ENCODE measurements around the gene MEF2A.

Gene MEF2A

GRCh38 chr15:99762288-99762687 is 196.5 kb downstream of the MEF2A start:
- no peak for TF ChIP-seq EZH2 (optimal IDR thresholded peaks at IDR 0.05; ENCODE audit: low read depth, low read length)
- TF ChIP-seq EZH2phosphoT487 (IDR thresholded peaks at IDR 0.05; ENCODE audit: low read length): no peak
- TF ChIP-seq, protein P1, sequence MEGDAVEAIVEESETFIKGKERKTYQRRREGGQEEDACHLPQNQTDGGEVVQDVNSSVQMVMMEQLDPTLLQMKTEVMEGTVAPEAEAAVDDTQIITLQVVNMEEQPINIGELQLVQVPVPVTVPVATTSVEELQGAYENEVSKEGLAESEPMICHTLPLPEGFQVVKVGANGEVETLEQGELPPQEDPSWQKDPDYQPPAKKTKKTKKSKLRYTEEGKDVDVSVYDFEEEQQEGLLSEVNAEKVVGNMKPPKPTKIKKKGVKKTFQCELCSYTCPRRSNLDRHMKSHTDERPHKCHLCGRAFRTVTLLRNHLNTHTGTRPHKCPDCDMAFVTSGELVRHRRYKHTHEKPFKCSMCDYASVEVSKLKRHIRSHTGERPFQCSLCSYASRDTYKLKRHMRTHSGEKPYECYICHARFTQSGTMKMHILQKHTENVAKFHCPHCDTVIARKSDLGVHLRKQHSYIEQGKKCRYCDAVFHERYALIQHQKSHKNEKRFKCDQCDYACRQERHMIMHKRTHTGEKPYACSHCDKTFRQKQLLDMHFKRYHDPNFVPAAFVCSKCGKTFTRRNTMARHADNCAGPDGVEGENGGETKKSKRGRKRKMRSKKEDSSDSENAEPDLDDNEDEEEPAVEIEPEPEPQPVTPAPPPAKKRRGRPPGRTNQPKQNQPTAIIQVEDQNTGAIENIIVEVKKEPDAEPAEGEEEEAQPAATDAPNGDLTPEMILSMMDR (IDR thresholded peaks at IDR 0.05; ENCODE audit: low read length): no peak
- Histone ChIP-seq H3K4me3 (ENCODE audit: low read length) (no peak overlapping the region), H4K20me1 (ENCODE audit: insufficient read depth, low read length) (no peaks in the 10 kb centered on the region), H2AFZ (ENCODE audit: low read length) (no peak overlapping the region), H3K9ac (ENCODE audit: low read length) (no peak overlapping the region), H3K27me3 (replicated peaks; ENCODE audit: insufficient read depth, low read length) (no peaks in the 10 kb centered on the region), H3K27ac (ENCODE audit: low read length) (no peak overlapping the region), H3K36me3 (replicated peaks; ENCODE audit: insufficient read depth, low read length) (no peaks in the 10 kb centered on the region), H3K79me2 (ENCODE audit: low read length) (no peaks in the 10 kb centered on the region), H3K9me2 (replicated peaks; ENCODE audit: insufficient read depth, low read length) (no peaks in the 10 kb centered on the region), H3K9me3 (replicated peaks; ENCODE audit: insufficient read depth, low read length) (no peaks in the 10 kb centered on the region), H3K4me2 (ENCODE audit: low read depth, low read length) (no peak overlapping the region), H3F3A (ENCODE audit: insufficient read depth, low read length) (no peaks in the 10 kb centered on the region), H3K4me1 (ENCODE audit: low read length) (no peaks in the 10 kb centered on the region)
- no peak for DNase-seq

DNA sequence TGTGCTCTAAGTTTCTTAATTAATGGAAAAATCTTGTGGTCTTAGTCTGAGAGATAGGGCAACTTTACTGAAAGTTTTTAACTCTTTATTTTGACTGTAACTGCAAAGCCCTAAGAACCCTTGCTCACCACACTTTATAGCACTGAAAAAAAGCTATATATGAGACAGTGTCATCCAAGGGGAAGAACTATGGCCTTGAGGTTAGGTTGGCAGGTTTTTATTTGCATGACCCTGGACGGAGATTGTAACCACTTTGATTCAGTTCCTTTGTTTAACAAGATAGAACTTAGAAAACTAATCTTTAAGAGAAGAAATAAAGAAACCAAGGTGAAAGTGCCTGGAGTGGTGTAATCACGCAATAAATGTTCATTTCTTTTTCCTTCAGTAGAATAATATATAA is 198.0 kb downstream of the MEF2A start:
- H3K9me3 ChIP-seq (replicated peaks; ENCODE audit: insufficient read depth, low read length): no peaks in the 10 kb centered on the region
- H3F3A ChIP-seq (ENCODE audit: insufficient read depth, low read length): no peaks in the 10 kb centered on the region
- H3K9ac ChIP-seq (ENCODE audit: low read length): no peak overlapping the region
- no peaks in the 10 kb centered on the region for H3K9me2 ChIP-seq (replicated peaks; ENCODE audit: insufficient read depth, low read length)
- H3K27ac ChIP-seq (ENCODE audit: low read length): no peak overlapping the region
- no peak overlapping the region for H2AFZ ChIP-seq (ENCODE audit: low read length)
- H3K79me2 ChIP-seq (ENCODE audit: low read length): no peaks in the 10 kb centered on the region
- no peaks in the 10 kb centered on the region for H3K27me3 ChIP-seq (replicated peaks; ENCODE audit: insufficient read depth, low read length)
- no peak overlapping the region for H3K4me2 ChIP-seq (ENCODE audit: low read depth, low read length)
- TF ChIP-seq, protein P1 (IDR thresholded peaks at IDR 0.05; ENCODE audit: low read length): no peak
- no peak for TF ChIP-seq EZH2phosphoT487 (IDR thresholded peaks at IDR 0.05; ENCODE audit: low read length)
- no peak for TF ChIP-seq EZH2 (optimal IDR thresholded peaks at IDR 0.05; ENCODE audit: low read depth, low read length)
- DNase-seq: no peak
- H3K4me3 ChIP-seq (ENCODE audit: low read length): no peak overlapping the region
- no peaks in the 10 kb centered on the region for H4K20me1 ChIP-seq (ENCODE audit: insufficient read depth, low read length)
- no peaks in the 10 kb centered on the region for H3K36me3 ChIP-seq (replicated peaks; ENCODE audit: insufficient read depth, low read length)
- no peaks in the 10 kb centered on the region for H3K4me1 ChIP-seq (ENCODE audit: low read length)

- H3K4me1 ChIP-seq (ENCODE audit: low read length): no peaks in the 10 kb centered on the region
- no peaks in the 10 kb centered on the region for H3K36me3 ChIP-seq (replicated peaks; ENCODE audit: insufficient read depth, low read length)
- H4K20me1 ChIP-seq (ENCODE audit: insufficient read depth, low read length): no peaks in the 10 kb centered on the region
- no peak for DNase-seq
- no peaks in the 10 kb centered on the region for H3K9me3 ChIP-seq (replicated peaks; ENCODE audit: insufficient read depth, low read length)
- H3K9ac ChIP-seq (ENCODE audit: low read length): no peak overlapping the region
- H3K27ac ChIP-seq (ENCODE audit: low read length): no peak overlapping the region
- TF ChIP-seq, protein P1 (IDR thresholded peaks at IDR 0.05; ENCODE audit: low read length): no peak
- TF ChIP-seq EZH2phosphoT487 (IDR thresholded peaks at IDR 0.05; ENCODE audit: low read length) (no peak), EZH2 (optimal IDR thresholded peaks at IDR 0.05; ENCODE audit: low read depth, low read length) (no peak)
- H3K9me2 ChIP-seq (replicated peaks; ENCODE audit: insufficient read depth, low read length): no peaks in the 10 kb centered on the region
- no peak overlapping the region for H3K4me3 ChIP-seq (ENCODE audit: low read length)
- no peaks in the 10 kb centered on the region for H3K27me3 ChIP-seq (replicated peaks; ENCODE audit: insufficient read depth, low read length)
- H3K79me2 ChIP-seq (ENCODE audit: low read length): no peaks in the 10 kb centered on the region
- H3K4me2 ChIP-seq (ENCODE audit: low read depth, low read length): no peak overlapping the region
- no peaks in the 10 kb centered on the region for H3F3A ChIP-seq (ENCODE audit: insufficient read depth, low read length)
- H2AFZ ChIP-seq (ENCODE audit: low read length): no peak overlapping the region
Measured at GRCh38 chr15:99764522-99764921, 198.7 kb downstream of the MEF2A start.
